HEK293 (cell line): Measurements from ENCODE around the gene ACOT12.
"Not testable (repeated sequence)": the region's sequence is repeated elsewhere in the genome, so short reads cannot be mapped to it uniquely, and the experiment has no call there.

Source experiments
- CTCF ChIA-PET: fragments of 350-600 bp; formaldehyde crosslinking; extraction: SDS; loops from one replicate; lab custom pipeline; 2021; ENCODE audit warnings: antibody characterized with exemption; lab: Yijun Ruan, JAX
- POLR2A ChIA-PET: fragments of 300-600 bp; formaldehyde crosslinking; extraction: SDS; loops from one replicate; lab custom pipeline; 2020; ENCODE audit warnings: antibody characterized with exemption, inconsistent platforms; lab: Yijun Ruan, JAX
- H3K27ac ChIP-seq: fragments of 200-500 bp; sonication (Bioruptor generic); 2 replicates; pipeline ENCODE4 v1.5.1; 2014; ENCODE audit warnings: low read depth, low read length, control low read depth, inconsistent platforms; ENCODE audit errors: extremely low read depth
- H3K36me3 ChIP-seq, 2 experiments: fragments of 200-500 bp in 1 of 2; sonication (Bioruptor generic) in 1 of 2; 1 replicate in 1 of 2; 2 replicates in 1 of 2; pipeline ENCODE4 v1.5.1; 2014 to 2017; ENCODE audit warnings: inconsistent platforms in 2 of 2, low read length in 2 of 2; ENCODE audit not compliant: control insufficient read depth in 2 of 2, insufficient read depth in 1 of 2
- H3K4me1 ChIP-seq: fragments of 200-500 bp; sonication (Bioruptor generic); 2 replicates; pipeline ENCODE4 v1.5.1; 2014; ENCODE audit warnings: mild to moderate bottlenecking, low read length, inconsistent platforms; ENCODE audit not compliant: control insufficient read depth, insufficient read depth
- H3K4me3 ChIP-seq: 2 replicates; pipeline ENCODE4 v1.5.1; 2011; ENCODE audit warnings: low read depth, mild to moderate bottlenecking, control low read depth, low read length, moderate library complexity
- H3K9me3 ChIP-seq: fragments of 200-500 bp; sonication (Bioruptor generic); 2 replicates; pipeline ENCODE4 v1.5.1; 2014; ENCODE audit warnings: low read depth, low read length, inconsistent platforms; ENCODE audit not compliant: control insufficient read depth, insufficient read depth
- CTCF ChIP-seq: fragments of 450-650 bp; formaldehyde crosslinking; IDR thresholded peaks from 2 replicates; pipeline ENCODE4 v1.5.1; 2016; ENCODE audit warnings: missing biosample characterization, missing genetic modification characterization
- PRDM1 ChIP-seq: fragments of 450-650 bp; formaldehyde crosslinking; IDR thresholded peaks from 2 replicates; pipeline ENCODE4; 2016; ENCODE audit warnings: missing biosample characterization, missing genetic modification characterization
- TCF7L2 ChIP-seq: IDR thresholded peaks from 2 replicates; pipeline ENCODE4 v1.6.1; 2011; ENCODE audit warnings: low read depth, mild to moderate bottlenecking, inconsistent platforms, low read length, moderate library complexity, borderline replicate concordance
- ZIC2 ChIP-seq: fragments of 450-650 bp; formaldehyde crosslinking; IDR thresholded peaks from 2 replicates; pipeline ENCODE4 v1.5.1; 2016; ENCODE audit warnings: missing biosample characterization, missing genetic modification characterization
- ZNF10 ChIP-seq: fragments of 450-650 bp; formaldehyde crosslinking; IDR thresholded peaks from 2 replicates; pipeline ENCODE4 v1.5.1; 2017; ENCODE audit warnings: missing biosample characterization, missing genetic modification characterization
- ZNF18 ChIP-seq: fragments of 450-650 bp; formaldehyde crosslinking; IDR thresholded peaks from 2 replicates; pipeline ENCODE4 v1.5.1; 2016; ENCODE audit warnings: missing biosample characterization, missing genetic modification characterization
- ZNF23 ChIP-seq: fragments of 450-650 bp; formaldehyde crosslinking; IDR thresholded peaks from 2 replicates; pipeline ENCODE4 v1.5.1; 2016; ENCODE audit warnings: missing biosample characterization, missing genetic modification characterization, borderline replicate concordance
- ZNF248 ChIP-seq: fragments of 450-650 bp; formaldehyde crosslinking; IDR thresholded peaks from 2 replicates; pipeline ENCODE4 v1.5.1; 2017; ENCODE audit warnings: missing biosample characterization, missing genetic modification characterization
- ZNF292 ChIP-seq: fragments of 450-650 bp; formaldehyde crosslinking; IDR thresholded peaks from 2 replicates; pipeline ENCODE4 v1.5.1; 2016; ENCODE audit warnings: low read depth, missing biosample characterization, missing genetic modification characterization, borderline replicate concordance
- ZNF48 ChIP-seq: fragments of 450-650 bp; formaldehyde crosslinking; IDR thresholded peaks from 2 replicates; pipeline ENCODE4 v1.5.1; 2016; ENCODE audit warnings: missing biosample characterization, missing genetic modification characterization
- ZNF548 ChIP-seq: fragments of 450-650 bp; formaldehyde crosslinking; IDR thresholded peaks from 2 replicates; pipeline ENCODE4 v1.5.1; 2016; ENCODE audit warnings: missing biosample characterization, missing genetic modification characterization
- ZNF558 ChIP-seq: fragments of 450-650 bp; formaldehyde crosslinking; IDR thresholded peaks from 2 replicates; pipeline ENCODE4 v1.5.1; 2016; ENCODE audit warnings: missing biosample characterization, missing genetic modification characterization
- ZNF623 ChIP-seq: fragments of 450-650 bp; formaldehyde crosslinking; IDR thresholded peaks from 2 replicates; pipeline ENCODE4 v1.5.1; 2016; ENCODE audit warnings: missing biosample characterization, missing genetic modification characterization
- ZSCAN16 ChIP-seq: fragments of 450-650 bp; formaldehyde crosslinking; IDR thresholded peaks from 2 replicates; pipeline ENCODE4 v1.5.1; 2016; ENCODE audit warnings: missing biosample characterization, missing genetic modification characterization
- TF ChIP-seq, protein P1 (sequence below): fragments of 450-650 bp; formaldehyde crosslinking; IDR thresholded peaks from 2 replicates; pipeline ENCODE4 v1.5.1; 2016; ENCODE audit warnings: missing biosample characterization, missing genetic modification characterization, low read depth
- TF ChIP-seq, protein P2 (sequence below): fragments of 450-650 bp; formaldehyde crosslinking; IDR thresholded peaks from 2 replicates; pipeline ENCODE4 v1.5.1; 2017; ENCODE audit warnings: missing biosample characterization, missing genetic modification characterization
- TF ChIP-seq, protein P3 (sequence below): fragments of 450-650 bp; formaldehyde crosslinking; IDR thresholded peaks from 2 replicates; pipeline ENCODE4 v1.5.1; 2016; ENCODE audit warnings: missing biosample characterization, missing genetic modification characterization

ACOT12 gene

GRCh38 chr5:81338213-81338612, 55.7 kb downstream of the ACOT12 start:
- H3K4me3 ChIP-seq, H3K9me3 ChIP-seq, H3K27ac ChIP-seq, POLR2A ChIA-PET, H3K4me1 ChIP-seq, H3K36me3 ChIP-seq: not testable (repeated sequence)
- CTCF ChIA-PET, result interaction anchor here (1.4 kb wide), 1 partner anchor 18 kb away, joined by 5 read pairs; no protein-coding TSS in a partner anchor

DNA sequence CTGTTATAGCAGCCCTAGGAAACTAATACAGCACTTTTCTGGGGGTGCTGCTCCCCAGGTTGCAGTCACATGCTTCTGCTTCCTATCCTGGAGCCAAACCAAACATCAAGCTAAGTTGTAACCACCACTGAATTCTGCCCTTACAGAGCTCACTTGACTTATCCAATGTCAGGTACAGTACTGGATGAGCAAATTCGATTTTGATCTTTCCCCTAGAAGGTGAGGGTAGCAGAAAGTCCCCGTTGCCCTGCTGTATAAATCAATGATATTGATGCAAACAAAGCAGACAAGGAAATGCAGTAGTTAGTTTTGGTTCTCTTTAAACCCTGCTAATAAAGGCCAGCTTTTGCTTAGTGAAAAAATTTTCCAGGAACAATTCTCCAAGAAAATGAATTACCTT, 56.1 kb downstream of the ACOT12 start:
- ChIA-PET POLR2A (no interaction called here), CTCF (interaction anchor here (1.4 kb wide), 1 partner anchor 18 kb away, joined by 5 read pairs; no protein-coding TSS in a partner anchor)
- Histone ChIP-seq H3K9me3 (no peaks in the 10 kb centered on the region), H3K36me3 (no peaks in the 10 kb centered on the region), H3K27ac (no peak overlapping the region), H3K4me3 (no peak overlapping the region), H3K4me1 (no peaks in the 10 kb centered on the region)
- TF ChIP-seq ZNF548, result no peak

- Histone ChIP-seq H3K9me3 (no peaks in the 10 kb centered on the region), H3K4me3 (no peak overlapping the region), H3K27ac (no peak overlapping the region), H3K4me1 (no peaks in the 10 kb centered on the region), H3K36me3 (no peaks in the 10 kb centered on the region)
- ChIA-PET POLR2A (no interaction called here), CTCF (no interaction called here)
- TF ChIP-seq, protein P1, sequence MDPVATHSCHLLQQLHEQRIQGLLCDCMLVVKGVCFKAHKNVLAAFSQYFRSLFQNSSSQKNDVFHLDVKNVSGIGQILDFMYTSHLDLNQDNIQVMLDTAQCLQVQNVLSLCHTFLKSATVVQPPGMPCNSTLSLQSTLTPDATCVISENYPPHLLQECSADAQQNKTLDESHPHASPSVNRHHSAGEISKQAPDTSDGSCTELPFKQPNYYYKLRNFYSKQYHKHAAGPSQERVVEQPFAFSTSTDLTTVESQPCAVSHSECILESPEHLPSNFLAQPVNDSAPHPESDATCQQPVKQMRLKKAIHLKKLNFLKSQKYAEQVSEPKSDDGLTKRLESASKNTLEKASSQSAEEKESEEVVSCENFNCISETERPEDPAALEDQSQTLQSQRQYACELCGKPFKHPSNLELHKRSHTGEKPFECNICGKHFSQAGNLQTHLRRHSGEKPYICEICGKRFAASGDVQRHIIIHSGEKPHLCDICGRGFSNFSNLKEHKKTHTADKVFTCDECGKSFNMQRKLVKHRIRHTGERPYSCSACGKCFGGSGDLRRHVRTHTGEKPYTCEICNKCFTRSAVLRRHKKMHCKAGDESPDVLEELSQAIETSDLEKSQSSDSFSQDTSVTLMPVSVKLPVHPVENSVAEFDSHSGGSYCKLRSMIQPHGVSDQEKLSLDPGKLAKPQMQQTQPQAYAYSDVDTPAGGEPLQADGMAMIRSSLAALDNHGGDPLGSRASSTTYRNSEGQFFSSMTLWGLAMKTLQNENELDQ (tag by site-specific recombination), result no peak
Observed at GRCh38 chr5:81336556-81336955, 57.4 kb downstream of the ACOT12 start.

- Histone ChIP-seq H3K27ac (no peak overlapping the region), H3K36me3 (no peaks in the 10 kb centered on the region), H3K9me3 (no peaks in the 10 kb centered on the region), H3K4me1 (no peaks in the 10 kb centered on the region), H3K4me3 (no peak overlapping the region)
- ChIA-PET CTCF (no interaction called here), POLR2A (no interaction called here)
- TF ChIP-seq ZSCAN16 (tag by site-specific recombination), result no peak
- TF ChIP-seq, protein P2, sequence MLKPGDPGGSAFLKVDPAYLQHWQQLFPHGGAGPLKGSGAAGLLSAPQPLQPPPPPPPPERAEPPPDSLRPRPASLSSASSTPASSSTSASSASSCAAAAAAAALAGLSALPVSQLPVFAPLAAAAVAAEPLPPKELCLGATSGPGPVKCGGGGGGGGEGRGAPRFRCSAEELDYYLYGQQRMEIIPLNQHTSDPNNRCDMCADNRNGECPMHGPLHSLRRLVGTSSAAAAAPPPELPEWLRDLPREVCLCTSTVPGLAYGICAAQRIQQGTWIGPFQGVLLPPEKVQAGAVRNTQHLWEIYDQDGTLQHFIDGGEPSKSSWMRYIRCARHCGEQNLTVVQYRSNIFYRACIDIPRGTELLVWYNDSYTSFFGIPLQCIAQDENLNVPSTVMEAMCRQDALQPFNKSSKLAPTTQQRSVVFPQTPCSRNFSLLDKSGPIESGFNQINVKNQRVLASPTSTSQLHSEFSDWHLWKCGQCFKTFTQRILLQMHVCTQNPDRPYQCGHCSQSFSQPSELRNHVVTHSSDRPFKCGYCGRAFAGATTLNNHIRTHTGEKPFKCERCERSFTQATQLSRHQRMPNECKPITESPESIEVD (tag by site-specific recombination), result no peak
- no peak for TF ChIP-seq ZNF18 (tag by site-specific recombination)
- no peak for TF ChIP-seq ZNF248 (tag by site-specific recombination)
- TF ChIP-seq PRDM1, result no peak
- TF ChIP-seq ZNF623, result no peak
- TF ChIP-seq ZNF10, result no peak
- no peak for TF ChIP-seq ZNF558 (tag by site-specific recombination)
- no peak for TF ChIP-seq ZNF292 (tag by site-specific recombination)
- TF ChIP-seq ZIC2 (tag by site-specific recombination), result no peak
- TF ChIP-seq CTCF (tag by site-specific recombination), result no peak
- TF ChIP-seq ZNF23, result no peak
- no peak for TF ChIP-seq ZNF48 (tag by site-specific recombination)
- no peak for TF ChIP-seq TCF7L2
- TF ChIP-seq, protein P3, sequence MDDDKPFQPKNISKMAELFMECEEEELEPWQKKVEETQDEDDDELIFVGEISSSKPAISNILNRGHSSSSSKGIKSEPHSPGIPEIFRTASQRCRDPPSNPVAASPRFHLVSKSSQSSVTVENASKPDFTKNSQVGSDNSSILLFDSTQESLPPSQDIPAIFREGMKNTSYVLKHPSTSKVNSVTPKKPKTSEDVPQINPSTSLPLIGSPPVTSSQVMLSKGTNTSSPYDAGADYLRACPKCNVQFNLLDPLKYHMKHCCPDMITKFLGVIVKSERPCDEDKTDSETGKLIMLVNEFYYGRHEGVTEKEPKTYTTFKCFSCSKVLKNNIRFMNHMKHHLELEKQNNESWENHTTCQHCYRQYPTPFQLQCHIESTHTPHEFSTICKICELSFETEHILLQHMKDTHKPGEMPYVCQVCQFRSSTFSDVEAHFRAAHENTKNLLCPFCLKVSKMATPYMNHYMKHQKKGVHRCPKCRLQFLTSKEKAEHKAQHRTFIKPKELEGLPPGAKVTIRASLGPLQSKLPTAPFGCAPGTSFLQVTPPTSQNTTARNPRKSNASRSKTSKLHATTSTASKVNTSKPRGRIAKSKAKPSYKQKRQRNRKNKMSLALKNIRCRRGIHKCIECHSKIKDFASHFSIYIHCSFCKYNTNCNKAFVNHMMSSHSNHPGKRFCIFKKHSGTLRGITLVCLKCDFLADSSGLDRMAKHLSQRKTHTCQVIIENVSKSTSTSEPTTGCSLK, result no peak
Observed at GRCh38 chr5:81335946-81336345, 58.0 kb downstream of the ACOT12 start.
